G401.6 (cell line): ENCODE data around the gene PRKAR1B.

Experiments
- FAIRE-seq: peaks from 2 replicates; lab custom pipeline; 2012; peaks lifted over from hg19 to GRCh38; lab: Jason Lieb, UNC

The PRKAR1B gene

DNA sequence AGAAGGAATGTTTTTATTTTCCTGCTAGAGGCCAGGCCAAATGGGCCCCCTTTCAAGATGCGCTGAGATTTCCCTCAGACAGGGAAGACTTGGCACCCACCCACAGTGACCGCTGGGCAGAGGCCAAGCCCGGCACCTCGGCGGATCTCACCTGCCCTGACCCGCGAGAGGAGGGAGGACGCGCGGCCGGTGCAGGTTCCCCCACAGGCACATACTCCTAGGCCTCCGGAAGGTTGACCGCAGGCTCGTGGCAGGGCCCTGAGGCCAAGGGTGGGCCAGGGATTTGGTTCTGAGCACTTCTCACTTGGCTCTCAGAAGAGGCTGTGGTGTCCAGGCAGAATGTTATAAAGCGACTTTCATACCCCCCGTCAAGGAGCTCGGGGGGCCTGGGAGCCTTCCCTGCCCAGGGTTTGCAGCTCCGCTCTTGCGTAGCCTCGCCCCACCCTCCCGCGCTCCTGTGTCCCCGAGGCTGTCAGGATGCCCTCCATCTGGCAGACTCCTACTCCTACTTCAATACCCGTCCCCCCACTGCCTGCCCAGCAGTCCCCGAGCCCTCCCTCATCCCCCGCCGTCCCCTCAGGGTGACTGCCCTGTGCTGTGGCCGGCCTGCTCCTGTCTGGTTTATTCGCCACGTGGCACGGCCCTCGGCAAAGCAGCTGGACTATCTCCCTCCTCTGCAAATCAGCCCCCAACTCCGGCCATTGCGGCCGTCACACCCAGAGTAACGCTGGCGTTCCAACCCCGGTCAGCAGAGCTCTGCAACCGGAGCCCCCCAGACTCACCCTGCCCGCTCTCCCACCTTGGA is 156.9 kb downstream of the PRKAR1B start:
- no peak for FAIRE-seq

DNA sequence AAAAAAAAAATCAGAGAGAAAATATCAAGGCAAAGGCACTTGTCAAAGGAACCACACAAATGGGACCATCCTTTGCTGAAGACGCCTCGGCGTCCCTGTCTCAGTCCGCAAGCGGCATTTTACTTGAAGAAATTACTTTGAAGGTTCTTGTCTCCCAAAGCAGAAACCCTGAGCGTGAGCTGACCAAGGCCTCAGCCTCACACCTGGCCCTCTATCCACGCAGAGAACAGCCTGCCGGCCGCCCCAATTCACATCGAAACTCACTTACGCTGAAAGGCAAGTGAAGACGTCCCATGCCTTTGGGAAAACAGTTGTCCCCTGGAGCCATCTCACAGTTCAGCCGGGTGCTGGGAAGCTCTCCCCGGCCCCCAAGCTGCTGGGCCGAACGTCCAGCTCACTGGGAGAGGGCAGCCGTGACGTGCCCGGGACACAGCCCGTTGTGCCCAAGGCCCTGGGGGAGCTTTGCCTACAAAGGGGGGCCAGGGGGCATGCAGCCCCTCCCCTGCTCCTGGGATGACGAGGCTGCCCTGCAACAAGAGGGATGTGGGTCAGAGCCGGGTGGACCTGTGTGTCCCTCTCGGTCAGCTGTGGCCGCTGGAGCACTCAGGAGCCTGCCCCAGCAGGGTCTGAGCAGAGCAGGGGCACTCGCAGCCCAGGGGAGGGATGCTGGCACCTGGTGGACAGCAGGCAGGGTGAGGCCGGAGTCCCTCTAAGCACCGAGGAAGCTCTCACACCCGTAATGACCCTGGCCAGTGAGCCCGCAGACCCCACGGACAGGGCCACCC is 157.8 kb downstream of the PRKAR1B start:
- FAIRE-seq: no peak

DNA sequence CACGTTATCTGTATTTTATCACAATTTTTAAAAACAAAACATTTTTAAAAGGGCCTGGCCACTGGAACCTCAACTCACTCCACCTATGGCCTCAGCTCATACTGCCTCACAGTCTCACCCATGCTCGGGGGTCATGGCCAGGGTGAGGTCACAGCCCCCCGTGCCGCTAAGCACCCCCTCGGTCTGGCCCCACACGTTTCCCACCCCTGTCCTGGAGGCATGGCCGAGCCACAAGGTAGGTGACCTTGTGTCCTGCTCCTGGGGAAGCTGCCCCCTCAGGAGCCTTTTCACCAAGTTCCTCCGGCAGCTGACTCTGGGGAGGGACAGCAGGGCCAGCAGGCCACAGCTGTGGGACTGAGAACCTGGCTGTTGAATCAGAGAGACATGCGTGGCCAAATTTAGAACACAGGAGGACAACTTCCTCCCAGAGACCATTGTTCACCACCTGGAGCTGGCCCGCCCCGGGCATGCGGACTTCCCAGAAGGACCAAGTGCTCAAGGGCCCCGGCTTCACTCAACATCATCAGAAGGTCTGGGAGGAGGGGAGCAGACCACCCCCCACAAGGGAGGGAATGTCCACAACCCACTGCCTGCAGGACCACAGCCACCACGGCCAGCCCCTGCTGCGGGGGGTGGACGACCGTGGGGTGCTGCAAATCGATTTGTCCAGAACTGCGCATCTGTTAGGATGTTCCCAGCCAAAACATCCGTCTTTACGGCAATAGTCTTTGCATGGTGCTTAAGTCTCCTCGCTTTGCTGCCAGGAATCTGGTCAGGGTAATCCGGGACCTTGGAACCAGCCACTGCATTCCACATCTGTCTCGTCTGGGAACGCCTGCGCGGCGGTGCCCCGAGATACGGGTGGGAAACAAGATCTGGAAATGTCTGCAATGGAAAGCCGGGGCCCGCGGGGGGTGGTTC is 158.8 kb downstream of the PRKAR1B start:
- FAIRE-seq: no peak

DNA sequence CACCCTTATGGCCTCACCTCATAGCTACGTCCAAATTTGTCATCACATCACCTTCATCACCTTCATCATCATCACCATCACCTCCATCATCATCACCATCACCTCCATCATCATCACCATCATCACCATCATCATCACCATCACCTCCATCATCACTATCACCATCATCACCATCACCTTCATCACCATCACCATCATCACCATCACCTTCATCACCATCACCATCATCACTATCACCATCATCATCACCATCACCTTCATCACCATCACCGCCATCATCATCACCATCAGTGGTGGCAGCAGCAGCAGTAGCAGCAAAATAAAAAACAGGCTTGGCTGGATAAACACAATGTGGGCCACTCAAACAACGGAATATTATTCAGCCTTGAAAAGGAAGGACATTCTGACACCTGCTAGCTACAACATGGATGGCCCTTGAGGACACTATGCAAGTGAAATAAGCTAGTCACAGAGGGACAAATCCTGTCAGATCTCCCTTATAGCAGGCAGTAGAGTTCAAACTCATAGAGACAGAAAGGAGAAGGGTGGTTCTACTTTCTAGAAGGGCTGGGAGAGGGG is 159.7 kb downstream of the PRKAR1B start:
- FAIRE-seq: no peak

DNA sequence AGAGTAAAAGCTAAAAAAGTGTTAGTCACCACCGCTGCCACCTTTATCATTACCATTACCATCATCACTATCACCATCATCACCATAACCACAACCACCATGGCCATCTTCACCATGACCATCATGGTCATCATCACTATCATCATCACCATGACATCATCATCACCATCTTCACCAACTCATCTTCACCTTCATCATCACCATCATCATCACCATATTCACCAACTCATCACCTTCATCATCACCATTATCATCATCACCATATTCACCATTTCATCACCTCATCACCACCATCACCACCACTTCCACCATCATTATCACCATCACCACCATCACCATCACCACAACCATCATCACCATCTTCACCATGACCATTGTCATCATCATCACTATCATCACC is 161.0 kb downstream of the PRKAR1B start:
- no peak for FAIRE-seq

DNA sequence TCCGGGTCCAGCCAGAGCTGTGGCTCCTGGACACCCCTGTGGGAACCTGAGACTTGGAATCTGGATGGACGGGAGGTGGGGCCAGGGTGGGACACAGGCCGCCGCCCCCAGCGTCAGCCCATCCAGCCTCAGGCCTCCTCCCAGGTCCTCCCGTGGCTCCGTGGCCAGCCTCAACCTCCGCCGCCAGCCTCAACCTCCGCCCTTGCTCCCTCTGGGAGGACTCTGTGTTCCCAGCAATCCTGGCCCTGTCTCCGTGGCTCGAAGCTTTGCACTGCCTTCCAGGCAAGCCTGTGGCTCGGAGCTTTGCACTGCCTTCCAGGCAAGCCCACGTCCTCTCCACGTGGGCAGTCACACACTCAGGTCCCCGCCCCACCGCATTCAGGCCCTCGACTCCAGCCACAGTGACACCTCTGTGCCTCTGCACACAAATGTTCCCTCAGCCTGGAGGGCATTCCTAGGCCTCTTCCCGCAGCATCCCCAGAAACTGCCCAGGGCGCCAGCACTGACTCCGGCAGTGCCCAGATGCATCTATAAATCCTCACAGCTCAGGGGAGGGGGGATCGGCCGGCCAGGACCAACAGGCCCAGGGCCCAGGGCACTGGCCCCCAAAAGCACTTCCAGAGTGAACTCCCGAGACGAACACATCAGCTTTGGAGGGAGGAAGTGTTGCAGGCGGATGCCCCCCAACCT is 162.8 kb downstream of the PRKAR1B start:
- no peak for FAIRE-seq

DNA sequence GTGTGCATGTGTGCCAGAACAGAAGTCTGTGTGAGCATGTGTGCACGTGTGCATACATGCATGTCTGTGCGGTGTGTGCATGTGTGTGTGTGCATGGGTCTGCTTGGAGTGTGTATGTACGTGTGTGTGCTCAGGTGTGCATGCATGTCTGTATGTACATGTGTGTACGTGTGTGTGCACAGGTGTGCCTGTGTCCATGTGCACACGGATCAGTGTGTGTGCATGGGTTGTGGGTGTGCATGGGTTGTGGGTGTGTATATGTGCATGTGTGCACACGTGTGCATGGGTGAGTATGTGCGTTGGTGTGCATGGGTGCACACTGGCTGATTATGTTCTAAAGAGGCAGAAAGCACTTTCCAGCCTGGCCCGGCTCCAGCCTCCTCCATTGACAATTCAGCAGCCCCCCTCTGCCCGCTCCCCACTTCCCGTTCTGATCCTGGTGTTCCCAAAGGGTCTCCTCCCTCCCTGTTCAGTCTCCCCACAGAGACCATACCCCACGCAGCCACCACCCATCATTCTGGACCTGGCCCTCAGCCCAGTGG is 163.4 kb downstream of the PRKAR1B start:
- no peak for FAIRE-seq

DNA sequence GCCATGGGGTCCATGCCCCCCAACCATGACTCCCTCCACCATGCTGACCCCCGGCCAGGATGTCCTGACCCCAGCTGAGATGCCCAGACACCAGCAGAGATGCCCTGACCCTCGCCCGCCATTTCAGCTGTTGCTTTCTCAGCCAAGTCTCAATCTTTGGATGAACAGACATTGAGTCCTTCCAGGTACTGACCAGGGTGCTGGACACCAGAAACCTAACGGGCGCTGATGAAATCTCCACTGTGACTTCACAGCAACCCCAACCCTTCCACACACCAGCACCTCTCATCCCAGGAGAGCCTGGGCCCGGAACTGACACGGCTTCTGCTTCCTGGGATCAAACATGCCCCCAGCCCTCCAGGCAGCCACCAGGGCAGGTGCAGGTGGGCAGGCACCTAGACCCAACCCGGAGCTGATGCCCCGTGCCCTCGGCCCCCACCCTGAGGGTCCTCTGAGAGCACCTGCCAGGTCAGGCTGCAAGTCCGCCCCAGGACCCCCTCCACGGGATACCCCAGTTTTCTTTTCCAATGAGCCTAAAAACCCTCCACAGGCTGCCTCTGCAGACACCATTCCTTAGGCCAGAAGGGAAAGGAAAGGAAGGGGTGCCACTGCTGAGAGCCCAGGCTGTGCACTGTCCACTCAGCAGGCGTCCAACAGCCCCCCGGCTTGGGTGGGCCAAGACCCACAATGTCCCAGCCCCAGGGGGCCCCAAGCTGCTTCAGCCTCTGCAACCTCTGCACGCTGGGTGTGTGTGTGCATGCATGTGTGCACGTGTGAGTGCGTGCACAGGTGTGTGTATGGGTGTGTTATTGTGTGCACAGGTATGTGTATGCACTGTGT is 164.1 kb downstream of the PRKAR1B start:
- FAIRE-seq: no peak

DNA sequence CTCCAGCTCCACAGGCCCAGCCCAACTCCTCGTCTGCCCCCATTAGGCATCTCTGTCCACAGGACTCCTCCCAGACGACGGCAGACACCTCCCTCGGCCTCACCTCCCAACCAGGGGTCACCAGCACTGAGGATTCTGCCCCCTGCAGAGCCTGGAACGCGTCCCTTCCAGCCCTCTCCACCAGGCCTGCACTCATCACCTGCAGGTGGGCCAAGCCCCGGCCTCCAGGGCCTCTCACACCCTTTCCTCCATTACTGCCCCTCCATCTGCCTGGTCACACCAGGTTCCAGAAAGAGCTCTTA is 164.8 kb downstream of the PRKAR1B start:
- no peak for FAIRE-seq

DNA sequence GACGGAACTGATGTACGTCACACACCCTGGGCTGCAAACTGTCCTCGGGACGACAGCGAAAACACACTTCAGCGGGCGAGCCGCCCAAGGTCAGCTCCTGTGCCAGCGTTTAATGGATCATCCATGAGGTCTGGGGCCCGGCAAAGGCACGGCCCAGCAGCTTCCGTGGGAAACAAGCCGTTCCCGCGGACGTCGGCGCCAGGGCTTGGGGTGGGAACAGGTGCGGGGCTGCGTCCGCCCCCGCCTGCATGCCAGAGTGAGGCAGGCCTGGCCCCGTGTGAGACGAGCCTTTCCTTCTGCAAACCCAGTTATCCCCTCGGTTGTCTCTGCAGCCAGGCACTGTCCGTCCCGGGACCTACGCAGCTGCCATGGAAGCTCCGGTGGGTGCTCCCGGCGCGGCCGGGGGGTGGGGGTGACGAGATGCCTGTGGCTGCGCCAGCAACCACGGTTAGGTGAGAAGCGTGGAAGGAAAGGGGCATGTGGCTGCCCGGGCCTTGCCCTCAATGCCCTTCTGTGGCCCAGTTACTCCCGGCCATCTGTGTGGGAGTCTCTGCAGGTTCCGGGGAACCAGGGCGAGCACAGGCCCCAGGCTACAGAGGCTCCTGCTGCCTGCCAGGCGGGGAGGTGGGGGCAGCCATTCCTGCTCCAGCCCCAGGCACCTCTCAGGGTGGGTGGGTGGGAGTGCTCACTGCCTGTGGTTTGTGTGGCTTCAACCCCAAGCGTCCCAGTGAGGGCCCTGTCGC is 165.3 kb downstream of the PRKAR1B start:
- FAIRE-seq: no peak

DNA sequence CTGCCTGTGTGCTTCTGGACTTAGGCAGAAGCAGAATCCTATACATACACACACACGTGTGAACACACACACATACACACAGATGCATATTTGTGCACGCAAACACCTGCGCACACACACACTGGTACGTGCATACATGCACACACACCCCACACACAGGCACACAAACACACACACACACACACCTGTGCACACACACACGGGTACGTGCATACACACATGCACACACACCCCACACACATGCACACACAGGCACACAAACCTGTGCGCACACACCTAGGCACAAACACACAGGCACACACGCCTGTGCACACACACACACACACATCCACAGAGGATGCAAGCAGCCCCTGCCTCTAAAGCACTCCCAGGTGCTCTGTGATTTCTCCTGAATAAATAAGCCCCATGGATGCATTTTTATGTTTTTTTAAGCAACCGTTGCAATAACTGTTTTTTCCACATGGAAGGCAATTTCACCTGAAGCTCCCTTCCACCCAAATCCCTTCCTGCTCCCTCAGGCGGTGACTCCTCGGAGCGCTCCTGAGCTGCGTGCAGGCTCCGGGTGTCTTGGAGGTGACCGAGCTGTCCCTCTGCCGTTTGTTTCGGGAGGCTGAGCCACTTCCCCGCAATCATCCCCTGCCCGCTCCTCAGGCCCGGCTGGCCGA is 166.0 kb downstream of the PRKAR1B start:
- no peak for FAIRE-seq

DNA sequence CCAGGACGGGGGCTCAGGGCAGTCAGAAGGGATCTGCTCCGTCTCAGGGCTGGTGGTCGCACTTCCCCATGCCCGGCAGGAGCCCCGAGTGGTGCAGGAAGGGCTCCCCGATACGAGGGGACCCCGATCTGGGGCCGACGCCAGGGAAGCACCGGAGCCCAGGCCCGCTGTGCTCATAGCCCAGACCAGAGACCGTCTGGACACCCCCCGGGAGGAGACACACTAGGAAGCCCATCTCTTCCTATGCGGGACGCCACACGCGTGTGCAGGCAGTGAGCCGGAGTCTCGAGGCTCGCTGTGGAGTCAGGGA is 167.7 kb downstream of the PRKAR1B start:
- FAIRE-seq: no peak

DNA sequence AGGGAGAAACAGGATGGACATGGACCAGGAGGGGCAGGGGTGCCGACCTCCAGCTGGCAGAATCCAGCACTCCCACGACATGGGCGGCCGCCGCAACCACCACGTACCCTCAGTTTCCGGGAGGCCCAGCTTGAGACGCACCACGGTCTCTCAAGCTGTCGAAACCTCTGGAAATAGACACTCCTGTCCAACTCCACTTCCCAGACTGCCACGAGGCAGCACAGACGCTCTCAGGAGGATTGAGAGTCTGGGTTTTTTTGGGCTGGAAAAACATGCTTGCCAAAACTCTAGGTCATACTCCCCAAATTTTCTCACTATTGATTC is 169.6 kb downstream of the PRKAR1B start:
- FAIRE-seq: no peak

DNA sequence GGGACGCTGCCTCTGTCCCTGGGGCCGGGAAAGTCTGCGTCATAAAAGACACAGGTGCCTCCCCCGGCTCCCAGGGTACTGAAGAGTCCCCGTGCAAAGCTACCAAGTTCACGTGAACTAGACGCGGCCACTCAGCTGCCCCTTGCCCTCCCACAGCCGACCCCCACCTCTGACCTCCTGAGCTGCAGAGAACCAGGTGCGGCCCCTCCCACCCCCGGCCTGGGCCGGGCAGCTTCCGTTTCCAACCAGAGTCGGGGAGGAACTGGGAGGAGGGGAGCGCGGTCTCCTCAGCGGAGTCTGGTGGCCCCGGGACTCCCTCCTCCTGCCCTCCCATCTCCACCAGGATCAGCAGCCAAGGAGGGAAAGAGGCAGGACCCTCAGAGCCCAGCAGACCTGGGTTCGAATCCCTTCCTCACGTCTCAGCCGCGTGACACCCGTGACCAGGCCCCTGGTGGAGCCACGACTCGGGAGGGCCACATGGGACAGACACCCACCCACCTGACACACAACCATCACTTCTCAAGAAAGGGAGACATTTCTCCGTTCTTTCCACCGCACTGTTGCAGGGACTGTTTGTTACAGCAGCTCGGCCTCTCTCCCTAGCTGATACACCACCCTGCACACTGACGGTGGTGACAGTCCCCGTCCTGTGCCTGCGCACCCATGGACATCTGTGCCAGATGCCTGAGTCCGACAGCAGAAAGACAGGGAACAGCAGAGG is 170.1 kb downstream of the PRKAR1B start:
- no peak for FAIRE-seq

DNA sequence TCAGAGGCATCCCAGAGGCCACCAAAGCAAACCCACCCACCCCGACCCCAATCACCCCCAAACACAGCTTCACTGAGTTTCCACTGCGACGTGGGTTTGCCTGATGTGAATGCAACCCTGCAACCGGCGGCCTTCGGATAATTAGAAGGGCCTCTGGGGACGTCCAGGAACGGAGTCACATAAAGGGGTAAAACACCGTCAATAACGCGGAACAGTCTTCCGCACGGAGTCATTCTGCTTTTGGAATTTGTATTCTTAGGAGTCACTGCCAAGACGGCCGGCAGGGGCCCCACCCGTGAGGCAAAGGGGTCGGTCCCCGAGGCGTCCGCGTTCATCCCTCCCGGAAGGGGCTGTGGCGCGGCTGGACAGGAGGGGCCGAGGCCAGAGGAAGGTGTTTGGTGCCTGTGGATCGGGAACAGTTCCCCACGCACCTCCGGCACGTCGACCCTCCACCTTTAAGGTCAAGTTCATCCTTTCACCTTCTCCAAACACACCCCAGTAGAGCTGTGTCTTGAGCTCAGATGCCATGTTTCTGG is 170.7 kb downstream of the PRKAR1B start:
- FAIRE-seq: no peak

DNA sequence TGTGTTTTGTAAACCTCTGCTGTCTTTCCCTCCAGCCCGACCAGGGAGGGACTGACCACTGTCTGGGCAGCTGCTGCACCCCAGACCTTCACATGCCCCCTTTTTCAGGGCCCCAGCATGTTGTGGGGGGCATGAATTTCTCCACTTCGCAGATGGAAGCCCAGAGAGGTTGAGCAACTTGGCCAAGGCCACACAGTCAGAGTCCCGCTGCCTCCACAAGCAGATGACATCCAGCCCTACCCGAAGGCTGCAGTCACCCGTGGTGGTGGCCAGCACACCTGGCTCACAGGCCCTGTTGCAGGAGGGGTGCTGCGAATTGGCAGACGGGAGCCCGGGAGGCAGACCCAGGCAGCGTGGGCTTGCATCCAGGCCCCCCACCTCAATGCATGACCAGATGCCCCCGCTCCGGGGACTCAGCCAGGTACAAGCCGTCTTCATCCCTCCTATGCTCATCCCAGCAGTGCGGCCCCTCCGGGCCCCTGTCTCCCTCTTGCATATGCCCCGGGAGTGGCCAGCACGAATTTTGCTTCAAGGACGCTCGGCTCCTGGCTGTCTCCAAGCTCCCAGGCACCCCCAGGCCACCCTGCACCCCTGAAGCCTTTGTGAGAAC is 171.4 kb downstream of the PRKAR1B start:
- FAIRE-seq: no peak

DNA sequence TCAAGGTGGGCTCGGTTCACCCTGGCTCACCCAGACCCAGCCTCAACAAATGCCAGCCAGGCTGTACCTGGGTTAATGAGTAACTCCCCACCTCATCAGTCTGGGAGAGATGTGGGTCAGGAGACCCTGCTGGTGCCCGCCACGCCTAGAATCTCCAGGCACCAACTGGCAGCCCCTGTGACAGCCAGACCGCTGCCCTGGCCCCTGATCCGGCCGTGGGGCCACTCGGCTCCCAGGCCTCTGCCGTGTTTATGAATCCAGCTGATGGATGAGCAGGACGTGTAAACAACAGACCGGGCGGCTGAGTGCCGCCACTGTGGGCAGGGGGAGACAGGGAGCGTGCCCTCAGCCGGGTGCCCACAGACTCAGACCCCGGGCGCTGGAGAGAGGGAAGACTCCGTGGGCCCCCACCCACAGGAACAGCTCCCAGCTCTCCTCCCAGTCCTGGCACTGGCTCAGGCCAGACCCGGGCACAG is 173.4 kb downstream of the PRKAR1B start:
- FAIRE-seq: no peak
